GM23338 (cell line): ENCODE measurements around the gene OR2T6.

Experiments used
- CTCF ChIP-seq, 2 experiments: fragments of 200-600 bp in 1 of 2; sonication (generic) in 1 of 2; conservative IDR thresholded peaks; 2 replicates each; pipeline versions ENCODE4 v1.5.1 to v1.6.1; 2016 to 2017; ENCODE audit warnings: antibody characterized with exemption in 2 of 2, low read depth in 2 of 2, mild to moderate bottlenecking in 2 of 2, moderate library complexity in 1 of 2
- EZH2 ChIP-seq: fragments of 200-600 bp; sonication (generic); IDR thresholded peaks from one replicate; pipeline ENCODE4 v1.8.0; 2017; ENCODE audit warnings: antibody characterized with exemption, mild to moderate bottlenecking, low read depth; ENCODE audit not compliant: unreplicated experiment
- EZH2phosphoT487 ChIP-seq: fragments of 200-600 bp; sonication (generic); IDR thresholded peaks from one replicate; pipeline ENCODE4 v1.8.1; 2018; ENCODE audit warnings: antibody characterized with exemption; ENCODE audit not compliant: unreplicated experiment
- JUNB ChIP-seq: IDR thresholded peaks from one replicate; pipeline ENCODE4 v1.6.1; 2016; ENCODE audit warnings: antibody characterized with exemption; ENCODE audit not compliant: unreplicated experiment
- POLR2AphosphoS5 ChIP-seq: IDR thresholded peaks from 2 replicates; pipeline ENCODE4 v1.6.1; 2016; ENCODE audit warnings: antibody characterized with exemption, low read depth
- REST ChIP-seq: IDR thresholded peaks from one replicate; pipeline ENCODE4 v1.6.1; 2018; ENCODE audit warnings: antibody characterized with exemption; ENCODE audit not compliant: unreplicated experiment

- TF ChIP-seq REST (no peak), CTCF (conservative IDR thresholded peaks at IDR 0.05; ENCODE audit: low read depth in 2 of 2) (no peak), EZH2 (no peak), JUNB (no peak), EZH2phosphoT487 (no peak), POLR2AphosphoS5 (no peak)
Observed at GRCh38 chr1:248421384-248421783, 45.8 kb downstream of the OR2T6 start.
